Measurements from ENCODE around the gene PCDHA10.

PCDHA10 gene

GRCh38 chr5:140883927-140884697 is 28.4 kb downstream of the PCDHA10 start:
- DNase-seq (ENCODE audit: low spot score), result no peak

GRCh38 chr5:140916325-140916724 is 60.6 kb downstream of the PCDHA10 start:
- DNase-seq (ENCODE audit: low spot score), result no peak

All from AG20443 (cell line).